WI38 (cell line): Measurements from ENCODE around the gene CUEDC1.

ENCODE experiments used
- H3K4me3 ChIP-seq: 2 replicates; pipeline ENCODE4 v1.5.1; 2011; ENCODE audit warnings: low read depth, mild to moderate bottlenecking, control low read depth, low read length
- TF ChIP-seq, protein P1 (sequence below): IDR thresholded peaks from 2 replicates; pipeline ENCODE4 v1.5.1; 2012; ENCODE audit warnings: low read depth, mild to moderate bottlenecking, control low read depth, low read length

The CUEDC1 gene

DNA sequence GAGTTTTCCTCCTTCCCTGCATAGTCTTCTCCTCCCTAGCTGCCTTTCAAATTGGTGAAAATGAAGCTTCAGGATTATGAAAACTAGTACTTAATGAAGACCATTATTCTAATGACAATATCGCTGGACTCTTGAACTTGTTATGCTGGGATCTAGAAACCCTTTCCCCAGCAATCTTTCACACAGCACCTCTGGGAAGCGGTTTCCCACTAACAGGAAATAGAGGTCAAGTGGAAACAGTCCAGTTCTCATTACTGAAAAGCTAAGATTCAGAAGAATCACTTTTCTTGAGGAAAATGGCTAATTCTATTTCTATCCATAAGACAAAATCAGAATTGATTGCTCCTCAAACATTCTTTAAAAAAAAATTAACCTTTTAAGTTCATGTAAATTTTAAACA, 34.8 kb upstream of the CUEDC1 start:
- no peak overlapping the region for H3K4me3 ChIP-seq
- TF ChIP-seq, protein P1, sequence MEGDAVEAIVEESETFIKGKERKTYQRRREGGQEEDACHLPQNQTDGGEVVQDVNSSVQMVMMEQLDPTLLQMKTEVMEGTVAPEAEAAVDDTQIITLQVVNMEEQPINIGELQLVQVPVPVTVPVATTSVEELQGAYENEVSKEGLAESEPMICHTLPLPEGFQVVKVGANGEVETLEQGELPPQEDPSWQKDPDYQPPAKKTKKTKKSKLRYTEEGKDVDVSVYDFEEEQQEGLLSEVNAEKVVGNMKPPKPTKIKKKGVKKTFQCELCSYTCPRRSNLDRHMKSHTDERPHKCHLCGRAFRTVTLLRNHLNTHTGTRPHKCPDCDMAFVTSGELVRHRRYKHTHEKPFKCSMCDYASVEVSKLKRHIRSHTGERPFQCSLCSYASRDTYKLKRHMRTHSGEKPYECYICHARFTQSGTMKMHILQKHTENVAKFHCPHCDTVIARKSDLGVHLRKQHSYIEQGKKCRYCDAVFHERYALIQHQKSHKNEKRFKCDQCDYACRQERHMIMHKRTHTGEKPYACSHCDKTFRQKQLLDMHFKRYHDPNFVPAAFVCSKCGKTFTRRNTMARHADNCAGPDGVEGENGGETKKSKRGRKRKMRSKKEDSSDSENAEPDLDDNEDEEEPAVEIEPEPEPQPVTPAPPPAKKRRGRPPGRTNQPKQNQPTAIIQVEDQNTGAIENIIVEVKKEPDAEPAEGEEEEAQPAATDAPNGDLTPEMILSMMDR: no peak

DNA sequence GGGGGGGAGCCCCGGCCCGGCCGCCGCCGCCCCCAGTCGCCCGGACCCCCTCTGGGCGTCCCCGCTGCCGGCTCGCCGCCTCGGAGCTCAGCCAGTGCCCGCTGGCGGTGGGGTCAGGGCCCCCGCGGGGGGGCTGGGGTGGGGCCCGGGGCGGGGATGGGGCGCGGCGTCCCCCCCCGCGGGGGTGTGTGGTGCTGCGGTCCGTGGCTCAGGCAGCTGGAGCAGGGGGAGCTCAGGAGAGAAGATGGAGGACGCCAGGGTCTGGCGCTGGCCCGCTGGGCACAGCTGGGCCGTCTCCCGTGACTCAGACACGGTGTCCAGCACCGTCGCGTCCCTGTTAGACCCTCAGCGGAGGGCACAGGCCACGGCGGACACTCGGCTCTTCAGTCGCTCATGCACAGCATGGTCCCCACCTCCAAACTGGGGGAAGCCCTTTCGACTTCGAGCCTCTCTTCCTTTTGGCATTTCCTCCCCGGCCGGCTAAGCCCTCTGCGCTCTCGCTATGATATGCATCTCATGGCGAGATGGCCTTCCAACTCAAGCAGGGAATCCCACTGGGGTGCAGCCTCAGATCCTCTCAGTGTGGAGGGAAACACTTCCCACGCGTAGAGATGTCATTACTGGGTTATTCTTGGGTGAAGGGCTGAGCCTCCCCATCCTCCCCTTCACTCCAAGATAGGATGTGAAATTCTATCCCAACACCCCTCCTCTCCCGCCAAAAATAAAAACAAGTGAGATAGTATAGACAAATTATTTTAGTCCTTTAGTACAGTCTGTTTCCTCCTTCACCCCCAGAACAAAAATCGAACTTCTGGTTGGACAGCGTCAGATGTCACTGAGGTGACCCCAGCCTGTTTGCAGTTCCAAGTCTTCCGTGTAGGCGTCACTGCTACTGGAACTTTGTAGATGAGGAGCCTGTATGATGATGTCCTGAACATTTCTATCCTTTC, 33.4 kb upstream of the CUEDC1 start:
- TF ChIP-seq, protein P1: no peak
- H3K4me3 ChIP-seq: peak overlapping the region; percentile 77

DNA sequence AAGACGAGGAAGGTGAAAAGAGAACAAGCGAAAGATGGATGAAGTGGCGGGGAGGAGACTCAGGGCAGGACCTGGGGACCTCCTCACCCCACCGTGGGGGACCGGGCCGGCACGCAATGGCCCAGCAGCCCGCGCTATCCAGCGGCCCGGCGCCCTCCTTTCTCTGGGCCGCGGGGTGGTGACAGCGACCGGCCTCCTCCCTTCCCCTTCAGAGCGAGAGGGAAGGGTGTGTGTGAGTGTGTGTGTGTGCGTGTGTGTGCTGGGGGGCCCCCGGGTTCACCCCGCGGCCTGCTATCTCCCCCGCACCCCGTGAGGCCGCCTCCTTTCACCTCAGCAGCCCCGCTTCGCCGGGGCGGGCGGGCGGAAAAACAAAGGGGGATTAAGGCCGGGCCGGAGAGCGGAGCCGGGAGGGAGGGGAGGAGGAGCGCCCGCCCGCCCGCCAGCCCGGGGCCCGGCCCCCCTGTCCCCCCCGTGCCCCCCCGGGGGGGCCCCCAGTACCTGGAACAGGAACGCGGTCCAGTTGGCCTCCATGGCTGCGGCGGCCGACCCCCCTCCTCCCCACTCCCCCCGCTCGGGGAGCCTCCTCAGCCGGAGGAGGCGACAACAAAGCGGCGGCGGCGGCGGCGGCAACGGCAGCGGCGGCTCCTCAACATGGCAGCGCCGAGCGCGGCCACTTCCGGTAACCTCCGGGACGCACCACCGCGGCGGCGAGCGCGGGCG, 32.5 kb upstream of the CUEDC1 start, which contains the start of gene VEZF1:
TSS of gene VEZF1 (minus strand) at position 674 of the 720 bp plus-strand sequence. CDS start at position 531, 143 bp downstream.
- TF ChIP-seq, protein P1: no peak

DNA sequence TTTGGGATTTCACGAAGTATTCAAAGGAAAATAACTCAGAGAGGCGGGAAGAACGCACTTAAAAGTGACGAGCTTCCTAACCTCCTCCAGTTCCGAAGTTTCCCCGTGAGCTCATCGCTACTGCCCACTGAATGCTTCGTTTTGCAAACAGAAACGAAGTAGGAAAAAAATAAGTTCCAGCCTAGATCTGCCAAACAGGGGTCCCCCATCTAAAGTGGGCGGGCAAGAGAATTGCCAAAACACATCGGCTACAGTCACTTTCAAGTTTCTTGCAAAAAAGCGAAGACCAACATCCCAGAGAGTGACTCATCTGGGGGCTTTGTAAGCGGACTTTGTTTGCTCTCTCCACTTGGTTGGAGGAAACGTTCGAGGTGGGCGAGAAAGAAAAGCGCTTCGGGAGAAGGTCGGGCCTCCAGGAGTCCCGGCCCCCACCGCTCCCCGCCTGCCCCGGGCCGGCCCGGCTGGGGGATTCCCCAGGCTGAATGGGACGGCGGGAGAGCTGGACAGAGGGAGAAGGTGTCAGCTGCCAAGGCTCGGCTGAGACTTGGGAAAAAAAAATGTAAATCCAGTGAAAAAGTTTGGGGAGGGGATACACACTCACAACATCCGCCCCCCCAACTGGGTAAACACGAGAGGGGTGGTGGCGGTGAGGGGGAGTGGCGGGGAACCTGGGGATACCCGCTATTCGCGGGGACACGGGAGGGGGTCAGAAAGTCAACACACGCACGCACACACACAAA, 31.8 kb upstream of the CUEDC1 start:
- TF ChIP-seq, protein P1: no peak
- peak overlapping the region; percentile 77 for H3K4me3 ChIP-seq

More for the DNA sequence above, 32.5 kb upstream of the CUEDC1 start, which contains the start of gene VEZF1:
- peak within 1 kb of the TSS; percentile 77 for H3K4me3 ChIP-seq

DNA sequence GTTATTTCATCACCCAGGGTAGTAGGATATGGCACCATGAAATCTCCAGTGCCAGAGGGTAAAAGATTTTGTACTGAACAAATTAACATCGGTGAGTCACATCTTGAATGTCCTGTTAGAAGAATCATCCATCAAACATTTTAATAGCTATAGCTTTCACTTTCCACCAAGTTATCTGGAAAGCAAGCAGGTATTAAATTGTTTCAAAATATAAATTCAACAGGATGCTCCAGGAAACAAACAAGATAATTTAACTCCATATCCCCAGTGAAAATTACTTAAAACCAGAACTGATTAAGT, 30.4 kb upstream of the CUEDC1 start:
- TF ChIP-seq, protein P1: no peak
- H3K4me3 ChIP-seq: peak overlapping the region; percentile 77

DNA sequence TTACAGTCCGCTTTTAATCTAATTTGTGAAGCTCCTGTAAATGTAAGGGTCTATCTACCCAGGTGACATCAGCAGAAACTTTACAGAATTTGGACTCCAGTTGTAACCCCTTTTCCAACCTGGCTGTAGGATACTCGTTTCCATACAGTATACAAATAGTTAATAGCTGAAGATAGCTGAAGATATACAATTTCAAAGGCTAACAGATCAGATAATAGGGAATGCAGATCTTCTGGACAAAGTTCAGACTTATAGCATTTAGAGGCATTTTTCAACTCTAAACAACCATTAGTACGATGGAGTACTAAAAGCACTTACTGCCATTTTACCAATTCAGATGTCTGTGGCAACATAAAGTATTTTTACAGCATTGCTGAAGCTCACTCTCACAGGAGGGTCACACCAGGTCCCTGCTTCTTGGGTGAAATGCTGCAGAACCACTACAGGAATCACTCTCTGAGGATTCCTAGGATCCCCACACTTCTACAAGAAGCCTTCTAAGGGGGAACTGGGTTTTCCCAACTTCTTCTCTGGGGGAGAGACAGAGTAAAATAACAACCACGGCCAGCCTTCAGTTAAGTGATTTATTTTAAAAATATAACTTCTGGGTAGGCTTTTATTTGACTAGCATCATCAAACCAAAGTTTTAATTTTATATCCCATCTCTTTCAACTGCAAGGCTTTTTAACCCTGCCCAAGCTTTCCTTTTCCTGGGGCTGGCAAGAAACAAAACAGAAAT, 29.9 kb upstream of the CUEDC1 start:
- H3K4me3 ChIP-seq: peak overlapping the region; percentile 77
- TF ChIP-seq, protein P1: no peak
